SU-DHL-6 (cell line): ENCODE results near the gene ERG.

Experiments
- H2AFZ ChIP-seq: fragments of 200-600 bp; sonication (generic); 2 replicates; pipeline ENCODE4 v1.6.1; 2014; ENCODE audit warnings: low read depth, mild to moderate bottlenecking, moderate library complexity, mixed read lengths, antibody characterized with exemption, low read length; ENCODE audit not compliant: severe bottlenecking
- H3F3A ChIP-seq: fragments of 200-600 bp; shearing (Covaris generic); 2 replicates; pipeline ENCODE4 v1.6.0; 2016; ENCODE audit warnings: antibody characterized with exemption, mild to moderate bottlenecking; ENCODE audit not compliant: insufficient read depth
- H3K27ac ChIP-seq: fragments of 200-600 bp; sonication (generic); 2 replicates; pipeline ENCODE4 v1.5.1; 2016; ENCODE audit warnings: low read depth, mild to moderate bottlenecking, low read length, moderate library complexity, mixed read lengths
- H3K27me3 ChIP-seq: fragments of 200-600 bp; sonication (generic), shearing (Covaris generic); 2 replicates; pipeline ENCODE4 v1.6.0; 2014; ENCODE audit warnings: mild to moderate bottlenecking, low read length
- H3K36me3 ChIP-seq: fragments of 200-600 bp; sonication (generic); 2 replicates; pipeline ENCODE4 v1.6.1; 2014; ENCODE audit warnings: mild to moderate bottlenecking, low read length, mixed read lengths
- H3K4me2 ChIP-seq: fragments of 300-600, 200-600 bp; shearing (Covaris generic), sonication (generic); 2 replicates; pipeline ENCODE4 v1.6.0; 2014; ENCODE audit warnings: low read length, low read depth, mild to moderate bottlenecking; ENCODE audit not compliant: poor library complexity, severe bottlenecking
- H3K4me3 ChIP-seq: fragments of 200-600 bp; sonication (generic); 2 replicates; pipeline ENCODE4 v1.5.1; 2014; ENCODE audit warnings: antibody characterized with exemption, low read length, mild to moderate bottlenecking, mixed read lengths; ENCODE audit not compliant: insufficient read depth, poor library complexity, severe bottlenecking
- H3K79me2 ChIP-seq: fragments of 200-600 bp; sonication (generic); 2 replicates; pipeline ENCODE4 v1.6.1; 2014; ENCODE audit warnings: mild to moderate bottlenecking, low read length, moderate library complexity; ENCODE audit not compliant: insufficient read depth
- H3K9ac ChIP-seq: fragments of 200-600 bp; sonication (generic); 2 replicates; pipeline ENCODE4 v1.7.0; 2014; ENCODE audit warnings: mild to moderate bottlenecking, low read length
- H3K9me2 ChIP-seq: fragments of 200-600 bp; sonication (generic); replicated peaks from 2 replicates; pipeline ENCODE4 v1.6.1; 2014; ENCODE audit warnings: low read length; ENCODE audit not compliant: insufficient read depth
- H3K9me3 ChIP-seq: fragments of 200-600 bp; sonication (generic); 2 replicates; pipeline ENCODE4 v1.6.1; 2014; ENCODE audit warnings: low read length, mixed read lengths; ENCODE audit not compliant: insufficient read depth
- H4K20me1 ChIP-seq: fragments of 200-600 bp; sonication (generic); 2 replicates; pipeline ENCODE4 v1.6.1; 2014; ENCODE audit warnings: low read depth, mild to moderate bottlenecking, antibody characterized with exemption, low read length, moderate library complexity, mixed read lengths
- CTCF ChIP-seq: fragments of 200-600 bp; sonication (generic); IDR thresholded peaks from one replicate; pipeline ENCODE4 v1.5.1; 2017; ENCODE audit warnings: antibody characterized with exemption, mild to moderate bottlenecking, low read length, moderate library complexity; ENCODE audit not compliant: insufficient read depth, poor library complexity, severe bottlenecking
- EZH2phosphoT487 ChIP-seq: fragments of 200-600 bp; sonication (generic), shearing (Covaris generic); conservative IDR thresholded peaks from 2 replicates; pipeline ENCODE4 v1.6.1; 2018; ENCODE audit warnings: mild to moderate bottlenecking, antibody characterized with exemption, low read length, moderate library complexity, mixed read lengths

Gene ERG

GRCh38 chr21:38467374-38467773, 30.9 kb downstream of the ERG start:
- Histone ChIP-seq H3K9me3 (no peaks in the 10 kb centered on the region), H3K79me2 (no peaks in the 10 kb centered on the region), H4K20me1 (no peaks in the 10 kb centered on the region), H3K4me2 (no peak overlapping the region), H3F3A (no peaks in the 10 kb centered on the region), H3K27me3 (no peaks in the 10 kb centered on the region), H3K27ac (no peak overlapping the region), H3K4me3 (no peak overlapping the region), H3K9me2 (no peaks in the 10 kb centered on the region), H3K9ac (no peak overlapping the region), H3K36me3 (no peaks in the 10 kb centered on the region), H2AFZ (no peak overlapping the region)
- TF ChIP-seq CTCF (no peak), EZH2phosphoT487 (no peak)

GRCh38 chr21:38460171-38460742, 38.0 kb downstream of the ERG start:
- Histone ChIP-seq H3K79me2 (no peaks in the 10 kb centered on the region), H3K9ac (no peak overlapping the region), H3K36me3 (no peaks in the 10 kb centered on the region), H3K9me2 (no peaks in the 10 kb centered on the region), H3K4me2 (no peak overlapping the region), H3K9me3 (no peaks in the 10 kb centered on the region), H2AFZ (no peak overlapping the region), H3F3A (no peaks in the 10 kb centered on the region), H3K27ac (no peak overlapping the region), H4K20me1 (no peaks in the 10 kb centered on the region), H3K4me3 (no peak overlapping the region), H3K27me3 (no peaks in the 10 kb centered on the region)
- TF ChIP-seq CTCF: no peak
- no peak for TF ChIP-seq EZH2phosphoT487

DNA sequence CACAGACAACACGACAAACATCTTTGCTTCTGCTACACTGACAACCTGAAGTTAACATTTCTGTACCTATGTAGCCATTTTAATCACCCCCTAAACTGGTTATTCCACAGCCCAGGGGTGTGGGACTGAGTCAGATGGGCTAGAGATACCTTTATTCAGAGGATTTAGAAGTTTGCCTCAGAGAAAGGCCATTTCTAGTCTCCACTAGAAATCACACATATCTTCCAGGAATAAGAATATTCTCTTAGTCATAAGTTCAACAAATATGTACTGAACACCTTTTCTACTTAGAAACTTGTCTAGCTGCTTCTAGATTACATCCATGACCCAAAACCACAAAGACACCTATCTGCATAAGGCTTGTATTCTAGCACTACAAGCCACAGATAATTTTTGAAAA, 38.8 kb downstream of the ERG start:
- H3K36me3 ChIP-seq: no peaks in the 10 kb centered on the region
- H4K20me1 ChIP-seq: no peaks in the 10 kb centered on the region
- no peak overlapping the region for H2AFZ ChIP-seq
- no peaks in the 10 kb centered on the region for H3K79me2 ChIP-seq
- no peaks in the 10 kb centered on the region for H3K9me3 ChIP-seq
- H3K27me3 ChIP-seq: no peaks in the 10 kb centered on the region
- no peak overlapping the region for H3K27ac ChIP-seq
- no peak overlapping the region for H3K4me2 ChIP-seq
- no peaks in the 10 kb centered on the region for H3F3A ChIP-seq
- H3K9me2 ChIP-seq: no peaks in the 10 kb centered on the region
- TF ChIP-seq EZH2phosphoT487 (no peak), CTCF (no peak)
- no peak overlapping the region for H3K4me3 ChIP-seq
- H3K9ac ChIP-seq: no peak overlapping the region
